Liver (tissue), 9 donors: ENCODE data around the gene BTRC. TPM values are rescaled to one million over a fixed set of nuclear protein-coding genes. Genes with fewer than 3 reads are reported as not detected.

Source experiments
- DNase-seq: peaks from one replicate; pipeline ENCODE4 v3.0.0-alpha.2; 2017; ENCODE audit warnings: low spot score
- H3K27ac ChIP-seq, 2 donors: one replicate each; pipeline ENCODE4 v1.7.0; 2013; ENCODE audit warnings: inconsistent platforms in 2 of 2, low read length in 2 of 2, control low read depth in 1 of 2, low read depth in 1 of 2, mild to moderate bottlenecking in 1 of 2
- H3K27me3 ChIP-seq, 4 donors: one replicate each; pipeline versions ENCODE4 v1.6.1 to v1.7.0; 2013; ENCODE audit warnings: low read length in 3 of 4, inconsistent platforms in 1 of 4, mild to moderate bottlenecking in 1 of 4, moderate library complexity in 1 of 4; ENCODE audit not compliant: control insufficient read depth in 4 of 4, insufficient read depth in 4 of 4
- H3K36me3 ChIP-seq, 4 donors: one replicate each; pipeline versions ENCODE4 v1.6.1 to v1.7.0; 2013; ENCODE audit warnings: low read length in 3 of 4, mild to moderate bottlenecking in 3 of 4, low read depth in 1 of 4, moderate library complexity in 1 of 4; ENCODE audit not compliant: control insufficient read depth in 4 of 4, insufficient read depth in 3 of 4
- H3K4me1 ChIP-seq, 4 donors: one replicate each; pipeline versions ENCODE4 v1.6.1 to v1.7.0; 2013; ENCODE audit warnings: low read length in 3 of 4, mild to moderate bottlenecking in 3 of 4, moderate library complexity in 1 of 4; ENCODE audit not compliant: control insufficient read depth in 4 of 4, insufficient read depth in 4 of 4
- H3K4me3 ChIP-seq, 3 donors: one replicate each; pipeline versions ENCODE4 v1.6.1 to v1.7.0; 2013; ENCODE audit warnings: low read length in 3 of 3, control low read depth in 1 of 3, low read depth in 1 of 3, mild to moderate bottlenecking in 1 of 3
- H3K9ac ChIP-seq, 2 donors: one replicate each; pipeline ENCODE4 v1.7.0; 2013; ENCODE audit warnings: low read length in 2 of 2, mild to moderate bottlenecking in 2 of 2, moderate library complexity in 2 of 2, control low read depth in 1 of 2, low read depth in 1 of 2
- H3K9me3 ChIP-seq, 4 donors: one replicate each; pipeline versions ENCODE4 v1.6.1 to v1.7.0; 2013; ENCODE audit warnings: low read length in 3 of 4; ENCODE audit not compliant: control insufficient read depth in 4 of 4
- EGR1 ChIP-seq, 2 donors: IDR thresholded peaks; 2 replicates each; pipeline ENCODE4 v1.6.1; 2016 to 2018; ENCODE audit warnings: antibody characterized with exemption in 2 of 2, low read depth in 2 of 2
- FOXA1 ChIP-seq: IDR thresholded peaks from 2 replicates; pipeline ENCODE4 v1.6.1; 2016; ENCODE audit warnings: antibody characterized with exemption
- FOXA2 ChIP-seq: IDR thresholded peaks from 2 replicates; pipeline ENCODE4 v1.6.1; 2016; ENCODE audit warnings: antibody characterized with exemption
- GABPA ChIP-seq, 2 donors: IDR thresholded peaks in 1 of 2; conservative IDR thresholded peaks in 1 of 2; 2 replicates each; pipeline ENCODE4 v1.6.1; 2016; ENCODE audit warnings: antibody characterized with exemption in 2 of 2, mild to moderate bottlenecking in 1 of 2, moderate library complexity in 1 of 2
- HNF4A ChIP-seq, 2 donors: conservative IDR thresholded peaks; 2 replicates each; pipeline ENCODE4 v1.6.1; 2016; ENCODE audit warnings: antibody characterized with exemption in 2 of 2, mild to moderate bottlenecking in 2 of 2
- HNF4G ChIP-seq: IDR thresholded peaks from 2 replicates; pipeline ENCODE4 v1.6.1; 2016; ENCODE audit warnings: antibody characterized with exemption
- JUND ChIP-seq, 2 donors: IDR thresholded peaks; 2 replicates each; pipeline ENCODE4 v1.6.1; 2016; ENCODE audit warnings: antibody characterized with exemption in 2 of 2
- NR2F2 ChIP-seq: IDR thresholded peaks from 2 replicates; pipeline ENCODE4 v1.6.1; 2016; ENCODE audit warnings: antibody characterized with exemption
- RAD21 ChIP-seq, 2 donors: IDR thresholded peaks; 2 replicates each; pipeline ENCODE4 v1.6.1; 2016; ENCODE audit warnings: antibody characterized with exemption in 2 of 2, mild to moderate bottlenecking in 2 of 2
- SP1 ChIP-seq: IDR thresholded peaks from 2 replicates; pipeline ENCODE4 v1.6.1; 2018; ENCODE audit warnings: antibody characterized with exemption, mild to moderate bottlenecking
- TAF1 ChIP-seq: conservative IDR thresholded peaks from 2 replicates; pipeline ENCODE4 v1.6.1; 2016; ENCODE audit warnings: antibody characterized with exemption, mild to moderate bottlenecking
- WGBS: extraction: QIAGEN DNeasy Blood & Tissue Kit; methylation state at CpG from one replicate; pipeline ENCODE4 v1.1.7; 2013; 5-methylcytosine and 5-hydroxymethylcytosine counted together
- polyA plus RNA-seq, 2 donors: library from polyadenylated mRNA; stranded (reverse) in 1 of 2; unstranded in 1 of 2; fragments of 200-250 nt in 1 of 2; fragments of >200 nt in 1 of 2; fragmentation: Nextera tagmentation in 1 of 2; extraction: Ambion mirVana in 1 of 2; gene quantifications; one replicate each; pipeline versions ENCODE4 v1.2.1 to v1.2.3, GENCODE V29; 2013 to 2015
- total RNA-seq, 2 donors: library from RNA; depleted of rRNA; stranded (reverse); fragments of >200 nt; gene quantifications; one replicate each; pipeline ENCODE4 v1.2.3, GENCODE V29; 2014
- TF ChIP-seq, protein P1 (sequence below): IDR thresholded peaks from 2 replicates; pipeline ENCODE4 v1.6.1; 2016; ENCODE audit warnings: antibody characterized with exemption
- TF ChIP-seq, protein P2 (sequence below): IDR thresholded peaks from 2 replicates; pipeline ENCODE4 v1.6.1; 2016; ENCODE audit warnings: antibody characterized with exemption
- TF ChIP-seq, protein P3 (sequence below): IDR thresholded peaks from 2 replicates; pipeline ENCODE4 v1.6.1; 2016; ENCODE audit warnings: antibody characterized with exemption, mild to moderate bottlenecking
- TF ChIP-seq, protein P4 (sequence below): fragments of 150-350 bp; IDR thresholded peaks from 2 replicates; pipeline ENCODE4 v1.5.1; 2017; ENCODE audit warnings: improper control_type of control experiment, low read depth, low read length; ENCODE audit not compliant: missing input control
- donor health status: healthy.
- donor health status: healthy.
- donor health status: healthy.
- donor health status: healthy.
- donor health status: healthy.

The BTRC gene
- total and polyA plus RNA-seq, 4 donors = 2.7 to 28.2 (median 5.9) TPM

DNA sequence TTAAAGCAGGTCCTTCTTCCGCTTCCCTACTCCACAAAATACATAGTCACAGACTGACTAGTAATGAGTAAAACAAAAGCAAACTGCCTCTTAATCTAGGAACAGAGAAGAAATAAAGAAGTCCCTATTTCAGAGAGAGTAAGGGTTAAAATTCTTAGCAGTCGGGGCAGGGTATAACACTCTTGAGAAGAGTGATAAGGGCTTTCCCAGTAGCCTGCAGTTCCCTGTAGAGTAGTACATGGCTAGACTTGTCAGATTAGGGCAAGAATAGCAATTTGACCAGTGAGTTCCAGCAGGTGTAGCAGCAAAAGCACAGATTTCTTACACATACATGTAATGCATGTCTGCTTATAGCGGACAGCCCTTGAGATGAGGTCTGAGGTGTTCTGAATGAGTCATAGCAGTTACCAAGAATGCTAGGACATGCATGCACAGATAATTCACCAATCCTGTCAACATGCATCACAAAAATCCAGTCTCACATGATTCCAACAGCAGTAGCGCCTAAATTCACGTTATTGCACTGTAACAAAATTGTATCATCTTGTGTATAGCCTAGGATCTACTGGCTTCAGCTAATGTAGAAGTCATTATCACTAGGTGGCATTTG is 40.7 kb downstream of the BTRC start:
- H3K4me3 ChIP-seq = no peak overlapping the region
- H3K27ac ChIP-seq = no peak overlapping the region
- DNase-seq = no peak
- 93% methylated on average over 5 of the region's 5 CpGs for WGBS
- H3K4me1 ChIP-seq = no peaks in the 10 kb centered on the region
- no peaks in the 10 kb centered on the region for H3K9me3 ChIP-seq
- no peak for TF ChIP-seq JUND (IDR thresholded peaks at IDR 0.05)
- no peak for TF ChIP-seq EGR1 (IDR thresholded peaks at IDR 0.05; ENCODE audit: low read depth in 2 of 2)
- no peaks in the 10 kb centered on the region for H3K27me3 ChIP-seq
- no peaks in the 10 kb centered on the region for H3K36me3 ChIP-seq
- no peak overlapping the region for H3K9ac ChIP-seq

DNA sequence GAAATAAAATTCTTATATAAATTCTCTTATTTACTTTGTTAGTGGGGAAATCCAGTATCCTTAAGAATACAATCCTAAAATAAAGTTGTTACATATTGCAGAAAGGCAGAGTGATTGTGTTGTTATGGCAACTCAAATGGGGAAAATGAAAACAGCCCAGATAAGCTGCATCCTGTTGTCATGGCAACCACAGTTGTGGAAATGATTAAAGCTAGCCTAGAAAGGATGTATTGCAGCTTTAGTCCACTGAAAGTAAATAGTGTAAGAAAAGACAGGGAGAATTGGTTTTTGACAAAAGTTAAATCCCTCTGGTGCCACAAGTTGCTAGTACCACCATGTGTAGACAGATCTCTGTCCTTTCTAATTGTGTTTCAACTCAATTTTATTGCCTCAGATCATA is 43.2 kb downstream of the BTRC start:
- H3K27ac ChIP-seq = no peak overlapping the region
- no peaks in the 10 kb centered on the region for H3K36me3 ChIP-seq
- H3K4me3 ChIP-seq = no peak overlapping the region
- no peak overlapping the region for H3K9ac ChIP-seq
- no peak for DNase-seq
- no peaks in the 10 kb centered on the region for H3K4me1 ChIP-seq
- no peaks in the 10 kb centered on the region for H3K27me3 ChIP-seq
- no peaks in the 10 kb centered on the region for H3K9me3 ChIP-seq
- TF ChIP-seq HNF4A (conservative IDR thresholded peaks at IDR 0.05) = no peak
- TF ChIP-seq, protein P1, sequence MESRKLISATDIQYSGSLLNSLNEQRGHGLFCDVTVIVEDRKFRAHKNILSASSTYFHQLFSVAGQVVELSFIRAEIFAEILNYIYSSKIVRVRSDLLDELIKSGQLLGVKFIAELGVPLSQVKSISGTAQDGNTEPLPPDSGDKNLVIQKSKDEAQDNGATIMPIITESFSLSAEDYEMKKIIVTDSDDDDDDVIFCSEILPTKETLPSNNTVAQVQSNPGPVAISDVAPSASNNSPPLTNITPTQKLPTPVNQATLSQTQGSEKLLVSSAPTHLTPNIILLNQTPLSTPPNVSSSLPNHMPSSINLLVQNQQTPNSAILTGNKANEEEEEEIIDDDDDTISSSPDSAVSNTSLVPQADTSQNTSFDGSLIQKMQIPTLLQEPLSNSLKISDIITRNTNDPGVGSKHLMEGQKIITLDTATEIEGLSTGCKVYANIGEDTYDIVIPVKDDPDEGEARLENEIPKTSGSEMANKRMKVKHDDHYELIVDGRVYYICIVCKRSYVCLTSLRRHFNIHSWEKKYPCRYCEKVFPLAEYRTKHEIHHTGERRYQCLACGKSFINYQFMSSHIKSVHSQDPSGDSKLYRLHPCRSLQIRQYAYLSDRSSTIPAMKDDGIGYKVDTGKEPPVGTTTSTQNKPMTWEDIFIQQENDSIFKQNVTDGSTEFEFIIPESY = no peak
- no peak for TF ChIP-seq FOXA1
- TF ChIP-seq, protein P2, sequence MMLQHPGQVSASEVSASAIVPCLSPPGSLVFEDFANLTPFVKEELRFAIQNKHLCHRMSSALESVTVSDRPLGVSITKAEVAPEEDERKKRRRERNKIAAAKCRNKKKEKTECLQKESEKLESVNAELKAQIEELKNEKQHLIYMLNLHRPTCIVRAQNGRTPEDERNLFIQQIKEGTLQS = no peak
- TF ChIP-seq TAF1 = no peak
- TF ChIP-seq SP1 = no peak
- no peak for TF ChIP-seq GABPA (IDR thresholded peaks at IDR 0.05 in 1 of 2, conservative IDR thresholded peaks at IDR 0.05 in 1 of 2)
- TF ChIP-seq RAD21 (IDR thresholded peaks at IDR 0.05) = no peak
- no peak for TF ChIP-seq JUND (IDR thresholded peaks at IDR 0.05)
- TF ChIP-seq, protein P3, sequence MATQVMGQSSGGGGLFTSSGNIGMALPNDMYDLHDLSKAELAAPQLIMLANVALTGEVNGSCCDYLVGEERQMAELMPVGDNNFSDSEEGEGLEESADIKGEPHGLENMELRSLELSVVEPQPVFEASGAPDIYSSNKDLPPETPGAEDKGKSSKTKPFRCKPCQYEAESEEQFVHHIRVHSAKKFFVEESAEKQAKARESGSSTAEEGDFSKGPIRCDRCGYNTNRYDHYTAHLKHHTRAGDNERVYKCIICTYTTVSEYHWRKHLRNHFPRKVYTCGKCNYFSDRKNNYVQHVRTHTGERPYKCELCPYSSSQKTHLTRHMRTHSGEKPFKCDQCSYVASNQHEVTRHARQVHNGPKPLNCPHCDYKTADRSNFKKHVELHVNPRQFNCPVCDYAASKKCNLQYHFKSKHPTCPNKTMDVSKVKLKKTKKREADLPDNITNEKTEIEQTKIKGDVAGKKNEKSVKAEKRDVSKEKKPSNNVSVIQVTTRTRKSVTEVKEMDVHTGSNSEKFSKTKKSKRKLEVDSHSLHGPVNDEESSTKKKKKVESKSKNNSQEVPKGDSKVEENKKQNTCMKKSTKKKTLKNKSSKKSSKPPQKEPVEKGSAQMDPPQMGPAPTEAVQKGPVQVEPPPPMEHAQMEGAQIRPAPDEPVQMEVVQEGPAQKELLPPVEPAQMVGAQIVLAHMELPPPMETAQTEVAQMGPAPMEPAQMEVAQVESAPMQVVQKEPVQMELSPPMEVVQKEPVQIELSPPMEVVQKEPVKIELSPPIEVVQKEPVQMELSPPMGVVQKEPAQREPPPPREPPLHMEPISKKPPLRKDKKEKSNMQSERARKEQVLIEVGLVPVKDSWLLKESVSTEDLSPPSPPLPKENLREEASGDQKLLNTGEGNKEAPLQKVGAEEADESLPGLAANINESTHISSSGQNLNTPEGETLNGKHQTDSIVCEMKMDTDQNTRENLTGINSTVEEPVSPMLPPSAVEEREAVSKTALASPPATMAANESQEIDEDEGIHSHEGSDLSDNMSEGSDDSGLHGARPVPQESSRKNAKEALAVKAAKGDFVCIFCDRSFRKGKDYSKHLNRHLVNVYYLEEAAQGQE = no peak

DNA sequence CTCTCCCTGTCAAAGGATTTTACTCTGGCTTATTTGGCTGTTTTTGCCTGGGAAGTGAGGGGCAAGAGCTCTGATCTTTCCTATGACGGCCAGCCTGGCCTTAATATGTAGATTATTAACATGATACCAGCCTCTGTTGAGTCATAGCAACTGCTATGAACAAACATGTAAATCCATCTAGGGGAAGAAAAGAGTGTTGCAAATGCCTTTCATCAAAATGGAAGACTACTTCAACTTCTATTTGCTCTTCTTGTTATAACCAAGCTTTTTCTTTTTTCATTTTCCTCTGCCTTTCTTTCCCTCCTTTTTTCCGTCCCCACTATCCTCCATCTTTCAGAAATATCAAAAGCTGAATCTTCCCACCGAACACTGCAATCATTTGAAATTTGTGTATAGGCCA is 46.6 kb downstream of the BTRC start:
- Histone ChIP-seq H3K4me3 (no peak overlapping the region), H3K36me3 (no peaks in the 10 kb centered on the region), H3K9ac (no peak overlapping the region), H3K27me3 (no peaks in the 10 kb centered on the region), H3K4me1 (no peaks in the 10 kb centered on the region), H3K27ac (no peak overlapping the region), H3K9me3 (no peaks in the 10 kb centered on the region)
- no peak for DNase-seq
- 91% methylated on average over 3 of the region's 3 CpGs for WGBS
- no peak for TF ChIP-seq GABPA (IDR thresholded peaks at IDR 0.05 in 1 of 2, conservative IDR thresholded peaks at IDR 0.05 in 1 of 2)
- TF ChIP-seq NR2F2 = no peak
- TF ChIP-seq EGR1 (IDR thresholded peaks at IDR 0.05; ENCODE audit: low read depth in 2 of 2) = no peak
- TF ChIP-seq FOXA2 = no peak
- TF ChIP-seq SP1 = no peak
- TF ChIP-seq RAD21 (IDR thresholded peaks at IDR 0.05) = no peak
- TF ChIP-seq, protein P3 = no peak
- no peak for TF ChIP-seq HNF4G
- no peak for TF ChIP-seq TAF1
- no peak for TF ChIP-seq FOXA1
- TF ChIP-seq, protein P4, sequence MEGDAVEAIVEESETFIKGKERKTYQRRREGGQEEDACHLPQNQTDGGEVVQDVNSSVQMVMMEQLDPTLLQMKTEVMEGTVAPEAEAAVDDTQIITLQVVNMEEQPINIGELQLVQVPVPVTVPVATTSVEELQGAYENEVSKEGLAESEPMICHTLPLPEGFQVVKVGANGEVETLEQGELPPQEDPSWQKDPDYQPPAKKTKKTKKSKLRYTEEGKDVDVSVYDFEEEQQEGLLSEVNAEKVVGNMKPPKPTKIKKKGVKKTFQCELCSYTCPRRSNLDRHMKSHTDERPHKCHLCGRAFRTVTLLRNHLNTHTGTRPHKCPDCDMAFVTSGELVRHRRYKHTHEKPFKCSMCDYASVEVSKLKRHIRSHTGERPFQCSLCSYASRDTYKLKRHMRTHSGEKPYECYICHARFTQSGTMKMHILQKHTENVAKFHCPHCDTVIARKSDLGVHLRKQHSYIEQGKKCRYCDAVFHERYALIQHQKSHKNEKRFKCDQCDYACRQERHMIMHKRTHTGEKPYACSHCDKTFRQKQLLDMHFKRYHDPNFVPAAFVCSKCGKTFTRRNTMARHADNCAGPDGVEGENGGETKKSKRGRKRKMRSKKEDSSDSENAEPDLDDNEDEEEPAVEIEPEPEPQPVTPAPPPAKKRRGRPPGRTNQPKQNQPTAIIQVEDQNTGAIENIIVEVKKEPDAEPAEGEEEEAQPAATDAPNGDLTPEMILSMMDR = no peak
- TF ChIP-seq, protein P2 = no peak
